ENCODE data around the gene GPS2. TPM values are rescaled to one million over a fixed set of nuclear protein-coding genes. Genes with fewer than 3 reads are reported as not detected.

GPS2 gene
- total RNA-seq, 1 donor from 2014 or later = 24.5 TPM

DNA sequence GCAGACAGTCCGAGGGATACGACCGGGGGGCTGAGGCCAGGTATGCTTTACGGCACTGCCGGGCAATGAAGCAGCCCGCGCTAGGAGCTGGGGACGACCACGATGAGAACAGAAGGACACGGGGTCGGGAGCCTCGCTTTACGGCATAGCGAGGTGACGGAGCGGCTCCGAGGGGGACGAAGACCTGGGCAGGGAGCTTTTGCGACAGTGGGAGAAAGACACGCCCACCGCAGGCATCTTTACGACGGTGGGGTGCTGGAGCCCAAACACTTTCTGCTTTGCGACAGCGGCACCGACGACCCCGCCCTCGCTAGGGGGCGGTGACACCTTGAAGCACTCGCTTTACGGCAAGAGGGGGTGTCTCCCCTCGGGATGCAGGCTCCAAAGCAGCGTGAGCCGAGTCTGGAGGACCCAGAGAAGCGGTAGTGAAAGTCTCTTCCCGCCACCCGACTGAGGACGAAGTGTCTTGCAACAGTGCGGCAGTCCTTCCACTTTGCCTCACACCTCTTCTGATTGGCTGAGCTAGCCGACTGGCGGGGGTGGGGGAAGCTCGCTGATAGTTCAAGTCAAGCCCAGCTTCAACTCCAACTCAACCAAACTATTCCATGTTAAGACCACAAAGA is 14.3 kb upstream of the GPS2 start:
- peaks cover 19 to 24% (median 20%) of the 10 kb centered on the region in 3 donors for H3K36me3 ChIP-seq (ENCODE audit: control insufficient read depth in 3 of 3, insufficient read depth in 3 of 3, low read length in 3 of 3)
- peak overlapping the region; percentile 78 to 91 (median 83) for H3K9ac ChIP-seq (ENCODE audit: low read depth in 1 of 3, low read length in 3 of 3)
- H3K4me3 ChIP-seq (ENCODE audit: low read length in 3 of 3) = peak overlapping the region; percentile 97 to 100 (median 99)
- peaks cover 0 to 16% (median 1%) of the 10 kb centered on the region in 3 donors for H3K27me3 ChIP-seq (ENCODE audit: control insufficient read depth in 3 of 3, insufficient read depth in 3 of 3, low read length in 3 of 3)
- H3K27ac ChIP-seq (ENCODE audit: low read depth, low read length) = peak overlapping the region; percentile 88
- no peaks in the 10 kb centered on the region for H3K9me3 ChIP-seq (ENCODE audit: control insufficient read depth in 3 of 3, low read length in 3 of 3)
- peaks cover 25 to 29% (median 27%) of the 10 kb centered on the region in 3 donors for H3K4me1 ChIP-seq (ENCODE audit: control insufficient read depth in 3 of 3, insufficient read depth in 3 of 3, low read length in 3 of 3)

DNA sequence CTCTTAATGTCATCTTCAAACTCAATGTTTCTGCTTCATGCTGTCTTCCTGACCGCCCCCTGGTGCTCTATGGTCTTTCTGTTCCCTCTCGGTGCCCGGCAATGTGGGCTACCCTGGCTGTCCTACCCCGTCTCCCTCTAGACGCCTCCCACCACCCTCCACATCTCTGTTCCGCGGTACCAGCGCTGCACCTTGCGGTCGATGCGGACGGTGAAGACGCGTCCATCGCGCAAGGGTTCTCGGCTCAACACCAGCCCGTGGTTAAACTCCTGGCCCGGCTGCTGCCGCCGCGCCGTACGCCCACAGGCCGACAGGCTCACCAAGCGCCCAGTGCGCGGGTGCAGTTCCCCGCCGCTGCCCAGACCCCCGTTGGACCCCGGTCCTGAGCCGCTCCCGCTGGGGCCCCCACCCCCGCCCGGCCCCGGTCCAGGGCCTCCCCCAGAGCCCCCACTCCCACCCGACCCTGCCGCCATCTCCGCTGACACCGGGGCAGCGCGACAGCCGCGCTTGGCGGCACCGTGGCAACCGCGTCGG is 13.7 kb upstream of the GPS2 start, which contains the start of gene NEURL4:
Gene NEURL4, minus strand, starts transcription at position 496 of the 534 bp plus-strand sequence. Its CDS starts 23 bp downstream, at position 473.
- H3K36me3 ChIP-seq (ENCODE audit: control insufficient read depth in 3 of 3, insufficient read depth in 3 of 3, low read length in 3 of 3) = peaks cover 24 to 29% (median 25%) of the 10 kb centered on the region in 3 donors
- H3K4me3 ChIP-seq (ENCODE audit: low read length in 3 of 3) = peak within 1 kb of the TSS; percentile 97 to 100 (median 99)
- no peaks in the 10 kb centered on the region for H3K9me3 ChIP-seq (ENCODE audit: control insufficient read depth in 3 of 3, low read length in 3 of 3)
- peak within 1 kb of the TSS; percentile 88 for H3K27ac ChIP-seq (ENCODE audit: low read depth, low read length)
- H3K27me3 ChIP-seq (ENCODE audit: control insufficient read depth in 3 of 3, insufficient read depth in 3 of 3, low read length in 3 of 3) = peaks cover 0 to 10% (median 0%) of the 10 kb centered on the region in 3 donors
- peak within 1 kb of the TSS; percentile 91 to 95 (median 93) for H3K9ac ChIP-seq (ENCODE audit: low read depth in 1 of 3, low read length in 3 of 3)
- H3K4me1 ChIP-seq (ENCODE audit: control insufficient read depth in 3 of 3, insufficient read depth in 3 of 3, low read length in 3 of 3) = peaks cover 25 to 29% (median 27%) of the 10 kb centered on the region in 3 donors

DNA sequence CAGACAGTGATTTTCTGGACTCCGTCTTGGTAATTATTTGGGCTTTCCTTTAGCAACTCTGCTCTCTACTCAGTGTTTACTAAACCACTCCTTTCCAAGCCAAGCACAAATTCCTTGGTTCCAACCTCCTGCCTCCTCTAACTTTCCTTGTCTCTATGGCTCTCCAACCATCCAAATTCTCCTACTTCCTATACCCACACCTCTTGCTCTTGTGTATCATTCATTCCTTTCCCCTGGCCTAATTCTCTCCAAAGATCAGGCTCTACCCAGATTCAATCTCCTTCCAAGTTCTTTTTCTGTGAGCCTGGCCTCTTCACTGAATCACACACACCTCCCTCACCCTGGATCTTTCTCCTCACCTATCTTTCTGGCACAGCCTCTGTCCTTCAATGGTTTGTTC is 12.8 kb upstream of the GPS2 start:
- Histone ChIP-seq H3K27me3 (ENCODE audit: control insufficient read depth in 3 of 3, insufficient read depth in 3 of 3, low read length in 3 of 3) (peaks cover 0 to 8% (median 0%) of the 10 kb centered on the region in 3 donors), H3K27ac (ENCODE audit: low read depth, low read length) (no peak overlapping the region), H3K9me3 (ENCODE audit: control insufficient read depth in 3 of 3, low read length in 3 of 3) (no peaks in the 10 kb centered on the region), H3K4me3 (ENCODE audit: low read length in 3 of 3) (peak overlapping the region; percentile 97 to 100 (median 99)), H3K9ac (ENCODE audit: low read depth in 1 of 3, low read length in 3 of 3) (peak overlapping the region in 2 of 3 donors; percentile 91 to 93), H3K4me1 (ENCODE audit: control insufficient read depth in 3 of 3, insufficient read depth in 3 of 3, low read length in 3 of 3) (peaks cover 25 to 29% (median 27%) of the 10 kb centered on the region in 3 donors), H3K36me3 (ENCODE audit: control insufficient read depth in 3 of 3, insufficient read depth in 3 of 3, low read length in 3 of 3) (peaks cover 33 to 38% (median 34%) of the 10 kb centered on the region in 3 donors)

DNA sequence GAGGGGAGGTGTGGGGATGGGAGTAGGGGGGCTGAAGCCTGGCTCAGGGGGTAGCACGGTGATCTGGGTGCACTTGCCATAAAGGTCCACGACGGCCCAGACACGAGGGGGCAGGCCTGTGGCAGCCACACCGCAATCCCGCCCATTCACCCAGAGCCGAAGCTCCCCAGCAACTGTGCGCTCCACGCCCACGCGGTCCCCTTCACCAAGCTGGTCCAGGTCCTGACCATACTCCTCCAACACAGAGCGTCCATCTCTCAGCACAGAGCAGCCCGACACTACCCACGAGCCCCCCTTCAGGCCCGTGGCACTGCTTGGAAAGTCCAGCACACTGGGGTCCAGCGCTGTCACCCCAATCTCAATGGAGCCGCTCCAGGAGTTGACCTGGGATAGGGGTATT is 12.3 kb upstream of the GPS2 start:
- Histone ChIP-seq H3K9ac (ENCODE audit: low read depth in 1 of 3, low read length in 3 of 3) (peak overlapping the region in 1 of 3 donors; percentile 33), H3K27me3 (ENCODE audit: control insufficient read depth in 3 of 3, insufficient read depth in 3 of 3, low read length in 3 of 3) (peaks cover 0 to 8% (median 0%) of the 10 kb centered on the region in 3 donors), H3K9me3 (ENCODE audit: control insufficient read depth in 3 of 3, low read length in 3 of 3) (no peaks in the 10 kb centered on the region), H3K27ac (ENCODE audit: low read depth, low read length) (no peak overlapping the region), H3K4me3 (ENCODE audit: low read length in 3 of 3) (no peak overlapping the region), H3K4me1 (ENCODE audit: control insufficient read depth in 3 of 3, insufficient read depth in 3 of 3, low read length in 3 of 3) (peaks cover 25 to 29% (median 27%) of the 10 kb centered on the region in 3 donors), H3K36me3 (ENCODE audit: control insufficient read depth in 3 of 3, insufficient read depth in 3 of 3, low read length in 3 of 3) (peaks cover 38 to 43% (median 39%) of the 10 kb centered on the region in 3 donors)

DNA sequence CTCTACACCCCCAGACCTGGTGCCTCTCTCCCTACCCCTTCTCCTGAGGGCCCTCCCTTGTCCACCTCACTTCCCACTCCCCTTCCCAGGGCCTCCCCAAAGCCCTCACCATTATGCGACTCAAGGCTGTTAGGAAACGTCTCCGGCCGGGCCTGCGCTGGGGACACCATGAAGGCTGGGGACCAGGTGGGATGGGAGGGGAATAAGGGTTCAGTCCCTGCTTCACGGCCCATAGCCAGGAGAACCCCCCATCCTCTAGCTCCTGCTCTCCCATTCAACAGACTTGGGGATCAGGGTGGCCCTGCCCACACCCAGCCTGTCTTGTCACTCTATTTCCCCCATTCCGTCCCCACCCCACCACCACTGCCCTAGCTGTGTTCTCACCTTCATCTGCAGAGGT is 11.9 kb upstream of the GPS2 start:
- H3K9me3 ChIP-seq (ENCODE audit: control insufficient read depth in 3 of 3, low read length in 3 of 3) = no peaks in the 10 kb centered on the region
- peaks cover 42 to 48% (median 43%) of the 10 kb centered on the region in 3 donors for H3K36me3 ChIP-seq (ENCODE audit: control insufficient read depth in 3 of 3, insufficient read depth in 3 of 3, low read length in 3 of 3)
- H3K27me3 ChIP-seq (ENCODE audit: control insufficient read depth in 3 of 3, insufficient read depth in 3 of 3, low read length in 3 of 3) = peaks cover 0 to 3% (median 0%) of the 10 kb centered on the region in 3 donors
- H3K4me1 ChIP-seq (ENCODE audit: control insufficient read depth in 3 of 3, insufficient read depth in 3 of 3, low read length in 3 of 3) = peaks cover 25 to 29% (median 27%) of the 10 kb centered on the region in 3 donors
- H3K27ac ChIP-seq (ENCODE audit: low read depth, low read length) = no peak overlapping the region
- H3K4me3 ChIP-seq (ENCODE audit: low read length in 3 of 3) = no peak overlapping the region
- no peak overlapping the region for H3K9ac ChIP-seq (ENCODE audit: low read depth in 1 of 3, low read length in 3 of 3)

DNA sequence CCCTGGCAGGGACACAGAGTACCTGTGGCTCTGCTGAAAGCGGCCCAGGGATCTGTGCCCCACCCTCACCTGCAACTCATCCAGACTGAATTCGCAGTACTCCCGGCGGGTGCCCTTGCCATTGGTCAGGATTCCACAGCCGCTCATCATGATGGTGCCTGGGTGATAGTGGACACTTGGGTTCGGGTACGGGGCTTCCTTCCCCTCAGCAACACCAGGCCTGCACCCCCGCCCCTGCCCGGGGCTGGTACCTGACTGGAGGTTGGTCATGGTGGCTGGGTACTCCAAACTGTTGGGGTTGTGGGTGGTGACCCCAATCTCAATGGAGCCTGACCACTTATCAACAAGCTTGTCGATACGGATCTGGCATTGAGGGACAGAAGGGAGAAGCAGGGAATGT is 11.0 kb upstream of the GPS2 start:
- Histone ChIP-seq H3K4me1 (ENCODE audit: control insufficient read depth in 3 of 3, insufficient read depth in 3 of 3, low read length in 3 of 3) (peaks cover 25 to 29% (median 27%) of the 10 kb centered on the region in 3 donors), H3K4me3 (ENCODE audit: low read length in 3 of 3) (no peak overlapping the region), H3K9ac (ENCODE audit: low read depth in 1 of 3, low read length in 3 of 3) (no peak overlapping the region), H3K9me3 (ENCODE audit: control insufficient read depth in 3 of 3, low read length in 3 of 3) (no peaks in the 10 kb centered on the region), H3K27ac (ENCODE audit: low read depth, low read length) (no peak overlapping the region), H3K36me3 (ENCODE audit: control insufficient read depth in 3 of 3, insufficient read depth in 3 of 3, low read length in 3 of 3) (peaks cover 51 to 57% (median 52%) of the 10 kb centered on the region in 3 donors), H3K27me3 (ENCODE audit: control insufficient read depth in 3 of 3, insufficient read depth in 3 of 3, low read length in 3 of 3) (no peaks in the 10 kb centered on the region)

DNA sequence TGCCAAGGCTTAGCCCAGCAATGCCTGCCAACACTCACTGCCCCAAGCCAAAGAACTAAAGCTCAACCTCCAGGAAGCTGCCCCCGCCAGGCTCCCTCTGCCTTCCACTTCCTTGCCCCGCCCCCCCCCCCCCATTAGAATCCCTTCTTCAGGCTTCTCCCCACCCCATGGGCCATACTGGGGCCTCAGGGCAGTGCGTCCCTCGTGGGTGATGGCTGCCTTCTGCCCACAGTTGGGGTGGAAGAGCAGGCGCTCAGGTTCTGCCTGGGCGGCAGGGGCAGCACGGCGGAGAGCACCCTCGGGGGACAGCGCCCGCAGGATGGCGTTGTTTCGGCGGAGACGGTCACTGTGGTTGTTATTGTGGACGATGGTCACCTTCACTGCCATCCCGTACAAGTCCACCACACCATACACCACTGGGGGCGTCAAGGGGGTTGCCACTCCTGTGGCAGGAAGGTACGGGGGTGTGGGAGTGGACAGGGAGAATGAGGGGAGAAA is 9.9 kb upstream of the GPS2 start:
- H3K36me3 ChIP-seq (ENCODE audit: control insufficient read depth in 3 of 3, insufficient read depth in 3 of 3, low read length in 3 of 3) = peaks cover 61 to 68% (median 63%) of the 10 kb centered on the region in 3 donors
- no peaks in the 10 kb centered on the region for H3K27me3 ChIP-seq (ENCODE audit: control insufficient read depth in 3 of 3, insufficient read depth in 3 of 3, low read length in 3 of 3)
- H3K4me3 ChIP-seq (ENCODE audit: low read length in 3 of 3) = no peak overlapping the region
- H3K9ac ChIP-seq (ENCODE audit: low read depth in 1 of 3, low read length in 3 of 3) = no peak overlapping the region
- H3K4me1 ChIP-seq (ENCODE audit: control insufficient read depth in 3 of 3, insufficient read depth in 3 of 3, low read length in 3 of 3) = peaks cover 19 to 22% (median 21%) of the 10 kb centered on the region in 3 donors
- H3K9me3 ChIP-seq (ENCODE audit: control insufficient read depth in 3 of 3, low read length in 3 of 3) = no peaks in the 10 kb centered on the region
- no peak overlapping the region for H3K27ac ChIP-seq (ENCODE audit: low read depth, low read length)

DNA sequence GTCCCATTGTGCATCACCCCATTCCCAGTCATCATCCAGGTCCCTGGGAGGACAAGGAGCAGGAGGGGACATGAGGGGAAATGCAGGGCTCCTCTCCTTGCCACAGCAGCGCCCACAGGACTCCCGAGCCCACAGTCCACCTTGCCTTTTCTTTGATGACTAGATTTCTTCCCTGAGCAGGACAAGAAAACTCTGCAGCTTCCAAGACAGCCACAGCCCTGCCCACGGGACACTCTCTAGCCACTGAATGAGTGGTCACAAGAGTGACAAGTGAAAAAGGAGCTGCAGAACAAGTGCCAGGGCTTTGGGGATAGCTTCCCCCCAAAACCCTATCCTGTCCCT is 9.2 kb upstream of the GPS2 start:
- peaks cover 61 to 69% (median 65%) of the 10 kb centered on the region in 3 donors for H3K36me3 ChIP-seq (ENCODE audit: control insufficient read depth in 3 of 3, insufficient read depth in 3 of 3, low read length in 3 of 3)
- H3K4me3 ChIP-seq (ENCODE audit: low read length in 3 of 3) = no peak overlapping the region
- H3K27ac ChIP-seq (ENCODE audit: low read depth, low read length) = no peak overlapping the region
- peaks cover 14 to 17% (median 17%) of the 10 kb centered on the region in 3 donors for H3K4me1 ChIP-seq (ENCODE audit: control insufficient read depth in 3 of 3, insufficient read depth in 3 of 3, low read length in 3 of 3)
- H3K27me3 ChIP-seq (ENCODE audit: control insufficient read depth in 3 of 3, insufficient read depth in 3 of 3, low read length in 3 of 3) = no peaks in the 10 kb centered on the region
- H3K9me3 ChIP-seq (ENCODE audit: control insufficient read depth in 3 of 3, low read length in 3 of 3) = no peaks in the 10 kb centered on the region
- H3K9ac ChIP-seq (ENCODE audit: low read depth in 1 of 3, low read length in 3 of 3) = no peak overlapping the region

DNA sequence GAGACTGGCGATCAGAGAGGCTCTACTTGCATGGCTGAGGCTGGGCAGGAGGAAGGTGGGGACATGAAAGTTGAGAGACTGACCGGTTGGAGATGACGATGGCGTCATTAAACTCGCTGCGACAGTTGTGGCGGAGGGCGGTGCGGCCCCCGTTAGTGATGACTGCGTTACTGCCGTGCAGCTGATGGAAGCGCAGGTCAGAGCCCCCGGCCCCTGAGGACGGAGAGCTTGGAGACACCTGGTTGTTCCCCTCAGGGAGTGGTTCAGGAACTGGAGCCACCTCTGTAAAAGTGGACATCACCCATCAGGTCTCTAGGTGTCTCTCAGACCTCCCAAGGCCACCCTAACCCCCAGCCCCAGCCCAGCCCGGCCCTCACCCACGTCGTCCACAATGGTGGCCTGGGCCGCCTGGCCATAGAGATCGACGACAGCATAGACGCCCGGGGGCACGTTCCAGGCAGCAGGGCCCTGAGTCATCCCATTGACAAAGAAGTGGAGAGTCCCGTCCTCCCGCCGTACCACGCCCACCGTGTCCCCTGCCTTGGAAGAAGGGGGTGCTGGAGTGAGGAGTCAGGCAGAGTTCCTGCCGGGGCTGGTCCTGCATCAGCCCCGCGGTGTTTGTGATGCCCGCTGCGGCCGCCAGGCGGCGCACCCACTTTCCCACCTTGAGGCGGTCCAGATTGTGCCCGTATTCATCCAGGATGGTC is 8.7 kb upstream of the GPS2 start:
- Histone ChIP-seq H3K36me3 (ENCODE audit: control insufficient read depth in 3 of 3, insufficient read depth in 3 of 3, low read length in 3 of 3) (peaks cover 64 to 72% (median 68%) of the 10 kb centered on the region in 3 donors), H3K4me1 (ENCODE audit: control insufficient read depth in 3 of 3, insufficient read depth in 3 of 3, low read length in 3 of 3) (peaks cover 14 to 17% (median 16%) of the 10 kb centered on the region in 3 donors), H3K4me3 (ENCODE audit: low read length in 3 of 3) (no peak overlapping the region), H3K27ac (ENCODE audit: low read depth, low read length) (no peak overlapping the region), H3K27me3 (ENCODE audit: control insufficient read depth in 3 of 3, insufficient read depth in 3 of 3, low read length in 3 of 3) (no peaks in the 10 kb centered on the region), H3K9me3 (ENCODE audit: control insufficient read depth in 3 of 3, low read length in 3 of 3) (no peaks in the 10 kb centered on the region), H3K9ac (ENCODE audit: low read depth in 1 of 3, low read length in 3 of 3) (no peak overlapping the region)
